ENCODE measurements around the gene COG8.
A peak's percentile ranks its signal among the peaks of the same experiment; 100 is the strongest.
"Not testable (repeated sequence)": the region's sequence is repeated elsewhere in the genome, so short reads cannot be mapped to it uniquely, and the experiment has no call there.

The COG8 gene

GRCh38 chr16:69318177-69318910 is 21.0 kb downstream of the COG8 start:
- no peak for DNase-seq

GRCh38 chr16:69316595-69317034 is 22.7 kb downstream of the COG8 start:
- DNase-seq, result no peak

GRCh38 chr16:69315486-69316311 is 23.7 kb downstream of the COG8 start:
- no peak for DNase-seq

- no peak for DNase-seq
These were observed 24.8 kb downstream of the COG8 start for GRCh38 chr16:69314534-69314933.

GRCh38 chr16:69313469-69313868 is 25.9 kb downstream of the COG8 start:
- DNase-seq, result no peak

- no peak for DNase-seq
These were observed 27.6 kb downstream of the COG8 start for GRCh38 chr16:69311533-69312387.

GRCh38 chr16:69310653-69311532 is 28.5 kb downstream of the COG8 start, which contains the start of gene VPS4A:
TSS of gene VPS4A (plus strand) at chr16:69311350. CDS start at chr16:69311512, 162 bp downstream.
- peak; percentile 77 to 80 for DNase-seq

GRCh38 chr16:69309316-69309715 is 30.0 kb downstream of the COG8 start:
- DNase-seq, result no peak

- no peak for DNase-seq
These were observed 31.5 kb downstream of the COG8 start for GRCh38 chr16:69307856-69308255.

- no peak for DNase-seq
These were observed 32.3 kb downstream of the COG8 start for GRCh38 chr16:69307091-69307490.

- DNase-seq, result no peak
These were observed 33.3 kb downstream of the COG8 start for GRCh38 chr16:69306031-69306430.

GRCh38 chr16:69302301-69302700 is 37.1 kb downstream of the COG8 start:
- DNase-seq, result no peak

GRCh38 chr16:69301861-69302260 is 37.5 kb downstream of the COG8 start:
- no peak for DNase-seq

- DNase-seq, result no peak
These were observed 38.2 kb downstream of the COG8 start for GRCh38 chr16:69301187-69301586.

- DNase-seq, result no peak
These were observed 41.1 kb downstream of the COG8 start for GRCh38 chr16:69298261-69298660.

- DNase-seq, result not testable (repeated sequence)
These were observed 42.6 kb downstream of the COG8 start for GRCh38 chr16:69296771-69297170.

GRCh38 chr16:69294051-69294450 is 45.3 kb downstream of the COG8 start:
- DNase-seq, result no peak

- DNase-seq, result no peak
These were observed 46.0 kb downstream of the COG8 start for GRCh38 chr16:69293401-69293800.

GRCh38 chr16:69291657-69292056 is 47.7 kb downstream of the COG8 start:
- not testable (repeated sequence) for DNase-seq

- peak in 1 of 2 experiments; percentile 6 for DNase-seq
These were observed 52.2 kb downstream of the COG8 start for GRCh38 chr16:69286941-69287713.

GRCh38 chr16:69285240-69285639 is 54.1 kb downstream of the COG8 start:
- DNase-seq, result no peak

Data from cerebellar nuclear complex (tissue), 1 donor.